GM18517 (cell line): ENCODE data around the gene ENO4.

Source experiments
- ATAC-seq: cut with Tn5 transposase; IDR thresholded peaks from one replicate; pipeline ENCODE4 v1.9.1; 2021; ENCODE audit warnings: mild to moderate bottlenecking, moderate library complexity; ENCODE audit not compliant: unreplicated experiment

ENO4 gene

GRCh38 chr10:116829711-116830110 is 19.6 kb upstream of the ENO4 start:
- no peak for ATAC-seq

- no peak for ATAC-seq
Measured at GRCh38 chr10:116831086-116831485, 18.2 kb upstream of the ENO4 start.

GRCh38 chr10:116831790-116832189 is 17.5 kb upstream of the ENO4 start:
- ATAC-seq: no peak

DNA sequence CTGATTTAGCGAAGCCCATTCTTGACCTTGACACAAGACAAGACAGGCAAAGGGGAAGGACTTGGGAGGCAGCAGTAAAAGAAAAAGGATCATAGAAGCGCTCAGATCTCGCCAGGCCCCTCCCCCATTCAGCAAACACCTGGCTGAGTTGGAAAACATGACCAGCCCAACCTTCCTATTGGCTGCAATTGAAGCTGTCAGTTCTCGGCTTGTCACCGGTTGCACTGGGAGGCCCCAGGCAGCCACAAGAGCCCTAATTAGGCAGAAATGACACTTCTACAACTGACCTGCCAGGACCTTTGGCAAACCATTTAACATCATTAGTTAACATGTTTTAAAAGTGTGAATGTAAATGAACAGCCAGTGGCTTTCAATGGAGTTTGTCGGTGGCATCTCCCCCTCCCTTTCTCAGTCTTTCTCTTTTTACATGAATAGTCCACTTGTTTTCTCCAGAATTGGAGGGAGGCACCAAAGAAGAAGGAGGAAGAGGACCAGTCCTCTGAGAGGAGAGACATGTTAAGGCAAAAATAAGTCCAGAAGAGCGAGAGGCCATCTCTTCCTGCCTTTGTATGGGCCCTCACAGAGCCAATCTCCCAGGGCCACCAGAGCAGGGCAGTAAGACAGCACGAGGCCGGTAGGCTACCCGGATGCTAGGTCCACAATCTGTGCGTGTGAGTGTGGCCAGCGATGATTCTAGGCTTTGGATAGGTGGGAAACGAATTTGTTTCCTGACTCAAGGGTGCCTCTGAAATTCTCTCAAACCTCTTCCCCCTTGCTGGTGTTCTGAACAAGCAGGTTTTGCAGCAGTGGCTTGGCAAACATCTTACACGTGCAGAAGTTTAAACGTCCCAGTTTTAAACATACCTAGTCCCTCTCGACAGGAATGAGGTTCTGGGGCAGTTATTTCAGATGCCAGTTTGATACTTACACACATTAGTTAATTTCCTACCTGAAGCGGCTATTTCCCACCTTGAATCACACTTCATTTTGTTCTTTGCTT is 15.0 kb upstream of the ENO4 start:
- ATAC-seq: no peak

- ATAC-seq: no peak
Measured at GRCh38 chr10:116835658-116836057, 13.6 kb upstream of the ENO4 start.

DNA sequence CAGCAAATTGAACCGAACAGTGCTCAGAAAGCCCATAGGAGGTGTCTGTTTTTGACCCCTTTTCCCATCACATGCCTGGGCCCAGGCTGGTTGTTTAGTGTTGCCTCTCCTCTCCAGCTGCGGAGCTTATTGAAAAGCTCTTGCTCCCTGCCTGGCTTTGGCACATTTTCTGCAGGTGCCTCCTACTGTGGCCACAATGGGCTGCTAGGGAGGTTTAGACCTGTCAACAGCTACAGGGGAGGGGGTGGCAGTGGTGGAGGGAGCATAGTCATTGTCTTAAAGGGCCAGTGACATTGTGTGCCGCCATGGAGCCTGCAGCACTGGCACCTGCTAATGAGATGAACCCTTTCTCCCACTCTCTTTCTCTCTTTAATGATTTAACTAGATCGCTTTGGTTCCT is 13.2 kb upstream of the ENO4 start:
- ATAC-seq: no peak

GRCh38 chr10:116836902-116837523 is 12.3 kb upstream of the ENO4 start:
- no peak for ATAC-seq

- peak; percentile 70 for ATAC-seq
Measured at GRCh38 chr10:116838143-116838725, 11.1 kb upstream of the ENO4 start.

- ATAC-seq: no peak
Measured at GRCh38 chr10:116840389-116841075, 8.8 kb upstream of the ENO4 start.

DNA sequence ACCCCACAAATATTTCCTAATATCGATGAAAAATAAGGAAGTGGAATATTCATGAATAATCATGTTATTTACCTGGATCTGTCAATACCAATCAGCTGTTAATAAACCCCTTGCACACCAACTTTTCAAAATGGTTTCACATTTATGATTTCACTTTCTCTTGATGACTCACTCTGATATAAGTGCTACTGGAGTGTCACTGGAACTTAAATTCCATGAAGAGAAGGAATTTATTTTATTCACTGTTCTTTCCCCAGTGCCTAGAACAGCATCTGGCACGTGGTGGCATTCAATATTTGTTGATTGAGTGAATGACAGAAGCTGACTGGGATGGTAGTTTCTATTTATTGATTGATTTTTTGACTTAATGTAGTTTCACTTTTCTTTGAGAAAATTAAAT is 3.5 kb upstream of the ENO4 start:
- no peak for ATAC-seq

DNA sequence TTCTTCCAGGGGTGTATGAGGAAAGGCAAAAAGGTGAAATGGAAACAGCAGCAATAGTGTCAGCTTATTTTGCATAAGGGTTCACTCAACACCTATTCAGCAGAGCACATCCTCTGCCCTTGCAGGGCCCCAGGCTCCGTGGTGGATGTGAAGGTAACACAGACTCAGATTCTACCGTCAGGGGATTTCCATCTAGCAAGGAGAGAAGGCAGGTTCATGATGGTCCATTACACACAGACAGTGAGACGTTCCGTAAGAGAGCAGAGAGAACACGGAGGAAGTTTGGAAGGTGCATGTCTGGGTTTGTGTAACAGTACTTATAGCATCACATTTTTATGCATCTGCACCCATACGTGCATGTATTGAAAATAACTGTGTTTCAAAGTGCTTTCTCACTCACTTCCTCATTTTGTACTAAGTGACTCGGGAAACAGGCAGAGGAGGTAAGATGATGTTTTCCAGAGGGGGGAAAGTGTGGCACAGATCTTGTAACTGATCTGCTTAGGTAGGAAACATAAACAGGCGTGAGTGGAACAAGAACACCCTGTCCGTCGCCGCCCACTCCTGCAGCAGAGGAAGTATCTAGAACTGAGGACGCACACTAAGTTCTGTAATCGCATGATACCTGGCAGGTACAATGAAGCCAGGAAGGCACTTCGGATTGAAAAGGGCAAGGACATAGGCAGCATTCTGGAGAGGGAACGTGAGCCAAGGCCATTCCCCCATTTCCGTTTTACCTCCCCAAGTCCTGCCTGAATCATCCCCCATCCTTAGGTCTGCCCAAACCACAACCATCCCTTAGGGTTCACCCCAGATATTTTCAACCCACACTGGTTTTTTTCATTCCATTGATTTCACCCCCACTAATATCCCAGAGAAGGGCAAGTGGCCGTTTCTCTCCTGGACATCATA is 1.0 kb upstream of the ENO4 start:
- peak; percentile 79 for ATAC-seq

- no peak for ATAC-seq
Measured at GRCh38 chr10:116848944-116849247, 403 bp upstream of the ENO4 start.

DNA sequence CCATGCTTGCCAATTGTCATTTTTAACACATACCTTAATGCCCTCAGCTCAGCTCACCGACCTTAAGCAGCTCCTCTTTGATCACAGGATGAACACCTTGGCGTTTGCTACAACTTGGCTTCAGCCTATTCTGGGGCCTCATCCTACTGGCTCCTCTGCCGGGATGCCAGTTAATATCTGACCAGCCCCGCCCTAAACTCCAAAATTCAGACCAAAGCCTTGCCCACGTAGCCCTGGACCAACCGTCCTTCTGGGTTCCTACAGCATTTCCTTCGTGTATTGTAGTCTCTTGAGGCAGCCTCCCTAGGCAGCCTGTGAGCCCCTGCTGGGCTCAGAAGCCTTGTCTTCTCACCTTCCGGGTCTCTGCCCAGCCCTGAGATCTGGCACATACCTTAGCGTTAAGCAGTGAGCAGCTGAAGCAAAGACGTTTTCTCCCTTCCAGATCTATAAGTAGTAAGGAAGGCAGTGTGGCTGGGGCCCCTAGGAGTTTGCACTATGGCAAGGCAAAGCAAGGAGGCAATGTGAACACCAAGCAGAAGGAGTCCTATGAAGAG is 836 bp downstream of the ENO4 start:
- no peak for ATAC-seq

DNA sequence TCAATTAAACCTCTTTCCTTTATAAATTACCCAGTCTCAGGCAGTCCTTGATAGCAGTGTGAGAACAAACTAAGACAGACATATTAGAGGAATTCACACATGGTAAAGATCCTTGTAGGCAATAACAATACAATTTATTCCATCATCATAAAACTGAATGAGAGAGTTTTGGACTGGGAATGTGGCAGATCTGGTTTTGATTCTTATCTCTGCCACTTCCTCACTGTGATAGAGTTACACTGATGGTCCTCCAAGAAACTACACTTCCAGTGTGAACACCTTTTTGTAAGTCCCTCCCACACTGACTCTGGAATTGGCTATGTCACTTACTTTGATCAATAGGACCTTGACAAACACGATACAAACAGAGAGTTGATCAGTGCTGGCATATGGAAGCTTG is 2.9 kb downstream of the ENO4 start:
- no peak for ATAC-seq

DNA sequence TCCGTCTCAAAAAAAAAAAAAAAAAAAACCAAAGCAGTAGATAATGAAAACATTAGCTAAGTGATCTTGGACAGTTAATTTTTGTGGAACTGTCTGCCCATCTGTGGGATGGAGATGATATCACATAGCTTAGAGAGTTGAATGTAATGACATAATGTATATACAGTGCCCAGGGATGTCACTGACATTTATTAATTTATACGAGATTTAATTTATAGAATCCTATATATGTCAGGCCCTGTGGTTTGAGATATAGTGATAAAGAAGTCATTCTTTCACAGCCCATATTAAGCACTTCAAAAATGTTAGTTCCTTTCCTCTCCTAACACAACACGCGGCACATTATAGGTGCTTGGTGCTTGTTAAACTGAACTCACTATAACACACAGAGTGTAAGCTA is 4.0 kb downstream of the ENO4 start:
- ATAC-seq: no peak

DNA sequence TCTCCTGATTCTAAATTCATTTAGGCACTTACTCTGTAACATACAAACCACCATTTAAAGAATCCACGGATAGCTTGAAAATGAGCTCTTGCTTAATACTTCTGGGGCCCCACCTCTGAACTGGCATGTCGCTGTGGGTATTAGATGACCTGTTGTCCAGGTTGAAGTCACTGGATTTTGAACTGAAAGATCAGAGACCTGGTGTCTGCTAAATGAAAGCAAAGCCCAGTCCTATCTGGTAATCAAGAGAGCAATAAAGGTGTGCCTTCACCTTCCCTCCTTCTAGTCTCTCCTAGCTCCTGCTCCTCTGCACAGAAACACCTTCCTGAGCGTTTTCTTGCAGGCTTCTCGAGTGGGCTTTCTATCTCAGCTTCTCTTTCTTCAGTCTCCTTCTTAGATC is 4.4 kb downstream of the ENO4 start:
- no peak for ATAC-seq

DNA sequence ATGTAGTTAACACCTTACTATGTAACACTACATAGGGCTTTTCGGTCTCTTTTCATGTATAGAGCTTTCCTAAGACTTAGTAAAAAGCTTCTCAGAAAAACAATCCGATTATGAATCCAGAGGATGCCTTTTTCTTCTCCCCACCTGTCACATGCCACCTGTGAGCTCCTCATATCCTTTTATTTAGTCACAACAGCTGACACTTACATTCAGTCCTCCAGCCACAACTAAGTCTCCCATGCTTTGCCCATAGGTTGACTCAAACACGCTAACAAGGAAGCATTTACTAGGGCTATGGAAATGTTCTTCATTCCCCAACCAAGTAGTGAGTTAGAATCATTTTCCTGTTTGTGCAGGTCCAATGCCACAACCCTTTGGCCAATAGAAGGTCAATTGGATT is 7.9 kb downstream of the ENO4 start:
- ATAC-seq: no peak

GRCh38 chr10:116861796-116862195 is 12.5 kb downstream of the ENO4 start:
- no peak for ATAC-seq

- ATAC-seq: no peak
Measured at GRCh38 chr10:116864436-116864835, 15.1 kb downstream of the ENO4 start.

DNA sequence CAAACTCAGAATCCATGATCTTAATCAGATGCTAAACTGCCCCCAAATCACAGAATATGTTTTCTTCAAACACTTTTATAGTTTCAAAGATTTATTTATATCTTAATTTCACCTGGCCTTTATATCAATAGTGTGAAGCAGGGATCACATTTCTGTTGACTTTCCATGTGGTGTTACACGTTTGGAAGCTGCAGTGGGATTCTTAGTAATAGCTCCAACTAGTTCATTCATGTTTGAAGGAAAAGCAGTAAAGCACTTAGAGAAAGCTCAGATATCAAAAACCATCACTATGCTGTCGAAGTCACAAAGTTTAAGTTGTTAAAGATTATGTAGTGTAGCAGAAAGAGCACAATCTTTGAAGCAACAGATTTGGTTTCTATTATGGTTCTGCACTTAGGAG is 16.8 kb downstream of the ENO4 start:
- ATAC-seq: no peak
